GM18498 (cell line): Measurements from ENCODE around the gene CMSS1.

Experiments used
- ATAC-seq: cut with Tn5 transposase; IDR thresholded peaks from one replicate; pipeline ENCODE4 v1.9.1; 2021; ENCODE audit warnings: mild to moderate bottlenecking, moderate library complexity; ENCODE audit not compliant: unreplicated experiment

Gene CMSS1

GRCh38 chr3:100160521-100160920 is 342.9 kb downstream of the CMSS1 start:
- ATAC-seq = no peak

GRCh38 chr3:100163787-100164186 is 346.1 kb downstream of the CMSS1 start:
- ATAC-seq = no peak

GRCh38 chr3:100164743-100165142 is 347.1 kb downstream of the CMSS1 start:
- no peak for ATAC-seq

GRCh38 chr3:100165926-100166550 is 348.4 kb downstream of the CMSS1 start:
- no peak for ATAC-seq

GRCh38 chr3:100169201-100169920 is 351.7 kb downstream of the CMSS1 start:
- ATAC-seq = no peak

- no peak for ATAC-seq
Measured at GRCh38 chr3:100170486-100170885, 352.8 kb downstream of the CMSS1 start.

- no peak for ATAC-seq
Measured at GRCh38 chr3:100171211-100171914, 353.7 kb downstream of the CMSS1 start.

- ATAC-seq = no peak
Measured at GRCh38 chr3:100173961-100174360, 356.3 kb downstream of the CMSS1 start.

- no peak for ATAC-seq
Measured at GRCh38 chr3:100175637-100176280, 358.1 kb downstream of the CMSS1 start.

GRCh38 chr3:100179692-100180349 is 362.2 kb downstream of the CMSS1 start:
- no peak for ATAC-seq

GRCh38 chr3:100183608-100184125 is 366.0 kb downstream of the CMSS1 start:
- ATAC-seq = no peak

GRCh38 chr3:100184948-100185570 is 367.4 kb downstream of the CMSS1 start:
- no peak for ATAC-seq

- no peak for ATAC-seq
Measured at GRCh38 chr3:100185847-100186246, 368.2 kb downstream of the CMSS1 start.

- ATAC-seq = no peak
Measured at GRCh38 chr3:100189444-100189964, 371.8 kb downstream of the CMSS1 start.

GRCh38 chr3:100195375-100195774 is 377.7 kb downstream of the CMSS1 start:
- ATAC-seq = no peak

- ATAC-seq = no peak
Measured at GRCh38 chr3:100197876-100198275, 380.2 kb downstream of the CMSS1 start.

- ATAC-seq = no peak
Measured at GRCh38 chr3:100198579-100199269, 381.1 kb downstream of the CMSS1 start.

- no peak for ATAC-seq
Measured at GRCh38 chr3:100205171-100205570, 387.5 kb downstream of the CMSS1 start.

- ATAC-seq = no peak
Measured at GRCh38 chr3:100206687-100207086, 389.0 kb downstream of the CMSS1 start.
